ENCODE measurements around the gene PRAF2. TPM values are rescaled to one million over a fixed set of nuclear protein-coding genes. Genes with fewer than 3 reads are reported as not detected.

The PRAF2 gene
- total and polyA plus RNA-seq, 9 of the 15 experiments (the other 6 are each of a cell fraction or from before 2014, with no cell fraction given), result 0.24 to 5.7 (median 2.0) TPM

GRCh38 chrX:49043220-49043986, 30.4 kb downstream of the PRAF2 start, which contains the start of gene TFE3 (continued):
- TF ChIP-seq SMARCE1 (IDR thresholded peaks at IDR 0.05) (peak; percentile 12; the same call in 1 of the 2 replicates), TFAM (CRISPR knock-in tag; conservative IDR thresholded peaks at IDR 0.05) (no peak), NR2C2 (CRISPR knock-in tag; IDR thresholded peaks at IDR 0.05) (no peak), NR2C2 (tag; IDR thresholded peaks at IDR 0.05) (peak; percentile 38; the same call in 1 of the 2 replicates), AFF1 (IDR thresholded peaks at IDR 0.05; ENCODE audit: low read depth in 1 of 2, partially characterized antibody in 2 of 2) (no peak), PBX2 (CRISPR knock-in tag; IDR thresholded peaks at IDR 0.05; ENCODE audit: low read depth) (no peak), PBX2 (tag; conservative IDR thresholded peaks at IDR 0.05; ENCODE audit: low read depth) (peak; percentile 36; the same call in 1 of the 2 replicates), MAFK (IDR thresholded peaks at IDR 0.05; ENCODE audit: low read length) (no peak), STAG1 (CRISPR knock-in tag; IDR thresholded peaks at IDR 0.05; ENCODE audit: borderline replicate concordance) (no peak), HIVEP1 (CRISPR knock-in tag; IDR thresholded peaks at IDR 0.05) (no peak), BACH1 (tag; IDR thresholded peaks at IDR 0.05) (no peak), KLF1 (tag; IDR thresholded peaks at IDR 0.05) (no peak), ZNF561 (CRISPR knock-in tag; conservative IDR thresholded peaks at IDR 0.05) (no peak), POLR3G (IDR thresholded peaks at IDR 0.05; ENCODE audit: extremely low read depth, insufficient read length, insufficient replicate concordance) (no peak), ZNF184 (CRISPR knock-in tag; IDR thresholded peaks at IDR 0.05) (no peak), SMAD3 (CRISPR knock-in tag; conservative IDR thresholded peaks at IDR 0.05) (no peak), ZSCAN32 (CRISPR knock-in tag; IDR thresholded peaks at IDR 0.05) (no peak), ZNF277 (CRISPR knock-in tag; IDR thresholded peaks at IDR 0.05; ENCODE audit: borderline replicate concordance) (no peak), TRIM24 (IDR thresholded peaks at IDR 0.05) (no peak; a peak in 1 of 4 replicates), PHTF2 (CRISPR knock-in tag; IDR thresholded peaks at IDR 0.05) (no peak), ZNF445 (CRISPR knock-in tag; IDR thresholded peaks at IDR 0.05; ENCODE audit: low read depth) (no peak), ZNF174 (CRISPR knock-in tag; IDR thresholded peaks at IDR 0.05) (no peak), LCOR (CRISPR knock-in tag; IDR thresholded peaks at IDR 0.05) (no peak)
